Heart left ventricle (tissue), 13 donors: ENCODE data around the gene RAB19.
"Not testable (repeated sequence)": the region's sequence is repeated elsewhere in the genome, so short reads cannot be mapped to it uniquely, and the experiment has no call there.

ENCODE experiments used
- CTCF ChIP-seq, 12 donors: fragments of 200-600 bp; sonication (generic) in 4 of 12; IDR thresholded peaks; one replicate each; pipeline versions ENCODE4 v1.5.0 to v1.8.0; 2018 to 2022; ENCODE audit warnings: antibody characterized with exemption in 12 of 12, mild to moderate bottlenecking in 5 of 12
- POLR2A ChIP-seq, 2 donors: fragments of 450-650 bp; IDR thresholded peaks; one replicate each; pipeline ENCODE4 v1.6.1; 2017; ENCODE audit warnings: antibody characterized with exemption in 2 of 2, mild to moderate bottlenecking in 2 of 2, moderate library complexity in 2 of 2
- donor health status: ischemic (EF 13 %, LVEDD 7.1; RV severe dilation, severe dysfunction).
- donor health status: DM: no; HTN: yes; CAD: no.
- donor health status: DM: no; HTN: no; CAD: no.
- donor health status: ischemic (EF 25% LVEDD 6.9; RV normal size, moderate dysfunction).
- donor health status: ischemic (EF 25% LVEDD 5.7; RV mildly dilated, moderate dysfunction).
- donor health status: ischemic (EF 35%, LVEDD 5.7; RV mildly dilated, moderate dysfunction).
- donor health status: nonischemic (EF 11% LVEDD 7.7; RV severe dilation, severe dysfunction).
- donor health status: DM: yes; HTN: yes; CAD: no.
- donor health status: PGD.
- donor health status: ischemic (EF 29% LVEDD 5.4; RV normal size, mild dysfunction).
- donor health status: nonischemic (EF 23%, LVEDD 6.1; RV moderate dilation, normal function).

GRCh38 chr7:140418156-140418472 lies 14.3 kb downstream of the RAB19 start:
- not testable (repeated sequence) for TF ChIP-seq CTCF, POLR2A (IDR thresholded peaks at IDR 0.05)
